Esophagus (tissue), 2 donors: ENCODE results near the gene SYNC. TPM values are rescaled to one million over a fixed set of nuclear protein-coding genes. Genes with fewer than 3 reads are reported as not detected.
"Not testable (repeated sequence)": the region's sequence is repeated elsewhere in the genome, so short reads cannot be mapped to it uniquely, and the experiment has no call there.

Experiments
- H3K27ac ChIP-seq, 2 donors: one replicate each; pipeline ENCODE4 v1.5.1; 2013; ENCODE audit warnings: low read depth in 2 of 2, mild to moderate bottlenecking in 2 of 2, inconsistent platforms in 1 of 2, low read length in 1 of 2, moderate library complexity in 1 of 2
- H3K27me3 ChIP-seq, 2 donors: one replicate each; pipeline ENCODE4 v1.6.1; 2013; ENCODE audit warnings: low read length in 2 of 2, control low read depth in 1 of 2, mild to moderate bottlenecking in 1 of 2; ENCODE audit not compliant: insufficient read depth in 2 of 2, control insufficient read depth in 1 of 2
- H3K36me3 ChIP-seq, 2 donors: one replicate each; pipeline ENCODE4 v1.6.1; 2013; ENCODE audit warnings: low read length in 1 of 2; ENCODE audit not compliant: control insufficient read depth in 2 of 2, insufficient read depth in 2 of 2
- H3K4me1 ChIP-seq, 2 donors: one replicate each; pipeline ENCODE4 v1.6.1; 2013; ENCODE audit warnings: low read length in 1 of 2; ENCODE audit not compliant: control insufficient read depth in 2 of 2, insufficient read depth in 2 of 2
- H3K4me3 ChIP-seq, 2 donors: one replicate each; pipeline ENCODE4 v1.5.1; 2013; ENCODE audit warnings: low read length in 2 of 2, mild to moderate bottlenecking in 2 of 2, low read depth in 1 of 2, moderate library complexity in 1 of 2
- H3K9me3 ChIP-seq, 2 donors: one replicate each; pipeline ENCODE4 v1.6.1; 2013; ENCODE audit warnings: mild to moderate bottlenecking in 2 of 2, low read depth in 1 of 2, low read length in 1 of 2, moderate library complexity in 1 of 2; ENCODE audit not compliant: control insufficient read depth in 2 of 2, insufficient read depth in 1 of 2
- WGBS, 2 donors: extraction: QIAGEN DNeasy Blood & Tissue Kit; methylation state at CpG; one replicate each; pipeline ENCODE4 v1.1.7; 2013; 5-methylcytosine and 5-hydroxymethylcytosine counted together
- polyA plus RNA-seq, 2 donors: library from polyadenylated mRNA; stranded (reverse); fragments of 200-250 nt; gene quantifications; one replicate each; pipeline ENCODE4 v1.2.3, GENCODE V29; 2013
- donor health status: healthy with polysubstance abuse.
- donor health status: Bipolar disorder and iron deficiency.

SYNC gene
- polyA plus RNA-seq, 2 donors, result 2.8 to 4.9 TPM

GRCh38 chr1:32713081-32713480 lies 10.5 kb upstream of the SYNC start:
- Histone ChIP-seq H3K9me3 (no peaks in the 10 kb centered on the region), H3K36me3 (no peaks in the 10 kb centered on the region)

GRCh38 chr1:32711221-32711620 lies 8.7 kb upstream of the SYNC start:
- 69 to 77% methylated on average over 4 of the region's 4 CpGs for WGBS, 2 donors
- not testable (repeated sequence) for H3K9me3 ChIP-seq, H3K4me3 ChIP-seq, H3K27me3 ChIP-seq, H3K4me1 ChIP-seq, H3K36me3 ChIP-seq, H3K27ac ChIP-seq

More at GRCh38 chr1:32713081-32713480, 10.5 kb upstream of the SYNC start:
- Histone ChIP-seq H3K4me1 (peaks cover 5 to 9% of the 10 kb centered on the region in 2 donors), H3K27ac (no peak overlapping the region), H3K27me3 (no peaks in the 10 kb centered on the region), H3K4me3 (no peak overlapping the region)
- 88 to 91% methylated on average over 10 of the region's 10 CpGs for WGBS, 2 donors

GRCh38 chr1:32709476-32709875 lies 6.9 kb upstream of the SYNC start:
- H3K4me3 ChIP-seq, result no peak overlapping the region
- 59% methylated on average over 5 of the region's 5 CpGs for WGBS, 2 donors
- no peaks in the 10 kb centered on the region for H3K9me3 ChIP-seq
- H3K4me1 ChIP-seq, result no peaks in the 10 kb centered on the region
- no peaks in the 10 kb centered on the region for H3K36me3 ChIP-seq
- H3K27ac ChIP-seq, result no peak overlapping the region
- no peaks in the 10 kb centered on the region for H3K27me3 ChIP-seq

GRCh38 chr1:32709075-32709474 lies 6.5 kb upstream of the SYNC start:
- H3K4me1 ChIP-seq, result no peaks in the 10 kb centered on the region
- H3K9me3 ChIP-seq, result no peaks in the 10 kb centered on the region
- H3K4me3 ChIP-seq, result no peak overlapping the region
- H3K27me3 ChIP-seq, result no peaks in the 10 kb centered on the region
- WGBS, 2 donors, result 77 to 78% methylated on average over 2 of the region's 2 CpGs
- H3K27ac ChIP-seq, result no peak overlapping the region
- H3K36me3 ChIP-seq, result no peaks in the 10 kb centered on the region

GRCh38 chr1:32706491-32706890 lies 3.9 kb upstream of the SYNC start:
- no peaks in the 10 kb centered on the region for H3K27me3 ChIP-seq
- WGBS, 2 donors, result 27 to 28% methylated on average over 1 of the region's 1 CpG
- H3K9me3 ChIP-seq, result no peaks in the 10 kb centered on the region
- H3K27ac ChIP-seq, result peak overlapping the region in 1 of 2 donors; percentile 45
- no peak overlapping the region for H3K4me3 ChIP-seq
- peaks cover 5% of the 10 kb centered on the region in 2 donors for H3K4me1 ChIP-seq
- no peaks in the 10 kb centered on the region for H3K36me3 ChIP-seq

GRCh38 chr1:32705516-32705915 lies 2.9 kb upstream of the SYNC start:
- Histone ChIP-seq H3K27ac (peak overlapping the region in 1 of 2 donors; percentile 45), H3K4me1 (peaks cover 5% of the 10 kb centered on the region in 2 donors)

GRCh38 chr1:32703479-32704291 lies 1.1 kb upstream of the SYNC start:
- Histone ChIP-seq H3K27ac (peak overlapping the region; percentile 60 to 88), H3K4me3 (peak overlapping the region in 1 of 2 donors; percentile 62), H3K36me3 (no peaks in the 10 kb centered on the region), H3K27me3 (no peaks in the 10 kb centered on the region), H3K4me1 (peaks cover 5% of the 10 kb centered on the region in 2 donors), H3K9me3 (no peaks in the 10 kb centered on the region)
- WGBS, 2 donors, result 42 to 55% methylated on average over 18 of the region's 18 CpGs

More at GRCh38 chr1:32705516-32705915, 2.9 kb upstream of the SYNC start:
- Histone ChIP-seq H3K36me3 (no peaks in the 10 kb centered on the region), H3K9me3 (no peaks in the 10 kb centered on the region), H3K27me3 (no peaks in the 10 kb centered on the region), H3K4me3 (no peak overlapping the region)
- 85 to 88% methylated on average over 7 of the region's 7 CpGs for WGBS, 2 donors

GRCh38 chr1:32701951-32702598 lies 495 bp downstream of the SYNC start:
- H3K27ac ChIP-seq, result peak overlapping the region; percentile 60 to 73
- no peaks in the 10 kb centered on the region for H3K27me3 ChIP-seq
- WGBS, 2 donors, result 9 to 14% methylated on average over 15 to 27 of the region's 27 CpGs
- no peaks in the 10 kb centered on the region for H3K9me3 ChIP-seq
- H3K4me3 ChIP-seq, result peak overlapping the region; percentile 43 to 62
- peaks cover 5% of the 10 kb centered on the region in 2 donors for H3K4me1 ChIP-seq
- H3K36me3 ChIP-seq, result no peaks in the 10 kb centered on the region

- Histone ChIP-seq H3K9me3 (no peaks in the 10 kb centered on the region), H3K4me1 (peaks cover 5% of the 10 kb centered on the region in 2 donors), H3K27ac (peak overlapping the region; percentile 60 to 73), H3K27me3 (no peaks in the 10 kb centered on the region), H3K36me3 (no peaks in the 10 kb centered on the region), H3K4me3 (peak overlapping the region; percentile 14 to 62)
- 37 to 47% methylated on average over 6 of the region's 6 CpGs for WGBS, 2 donors
Observed at GRCh38 chr1:32701421-32701911, 1.1 kb downstream of the SYNC start.
